PFSK-1 (cell line): ENCODE results near the gene MXD1.

Experiments
- FOXP2 ChIP-seq: optimal IDR thresholded peaks from 2 replicates; pipeline ENCODE3; 2011; ENCODE audit warnings: borderline replicate concordance, control low read depth, inconsistent platforms; ENCODE audit not compliant: insufficient read depth; ENCODE audit errors: extremely low read length, extremely low read depth
- POLR2AphosphoS5 ChIP-seq: IDR thresholded peaks from 2 replicates; pipeline ENCODE4 v1.6.1; 2012; ENCODE audit warnings: low read depth, mild to moderate bottlenecking, control low read depth, low read length, moderate library complexity
- SIN3A ChIP-seq: IDR thresholded peaks from 2 replicates; pipeline ENCODE4 v1.6.1; 2012; ENCODE audit warnings: mild to moderate bottlenecking, low read length, moderate library complexity, borderline replicate concordance; ENCODE audit not compliant: insufficient read depth
- TAF1 ChIP-seq: IDR thresholded peaks from 2 replicates; pipeline ENCODE4 v1.6.1; 2012; ENCODE audit warnings: low read length, control low read depth, borderline replicate concordance; ENCODE audit not compliant: insufficient read depth
- TF ChIP-seq, protein P1 (sequence below), 2 experiments: IDR thresholded peaks; 2 replicates each; pipeline versions ENCODE4 v1.6.1 to v1.8.0; 2011 to 2012; ENCODE audit warnings: low read depth in 2 of 2, low read length in 2 of 2, control low read depth in 1 of 2, inconsistent platforms in 1 of 2, mild to moderate bottlenecking in 1 of 2, moderate library complexity in 1 of 2; ENCODE audit not compliant: insufficient read depth in 1 of 2

DNA sequence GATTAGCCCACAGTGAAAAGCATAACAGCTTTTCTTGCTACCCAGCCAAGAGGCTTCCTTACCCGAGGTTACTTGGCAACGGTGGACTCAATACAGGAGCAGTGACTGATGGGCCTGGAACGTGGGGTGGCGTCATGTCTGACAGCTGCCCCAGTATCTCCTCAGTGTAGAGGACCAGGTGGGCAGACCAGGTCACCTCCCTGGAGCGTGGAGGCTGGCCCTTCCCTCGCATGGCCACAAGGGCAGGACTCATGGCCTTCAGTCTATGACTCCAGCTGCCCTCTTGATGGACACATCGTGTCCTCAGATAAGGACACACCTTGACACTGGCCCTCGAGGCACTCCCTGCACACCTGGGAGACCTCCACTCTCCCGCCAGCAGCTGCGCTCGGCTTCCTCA, 40.1 kb downstream of the MXD1 start:
- TF ChIP-seq, protein P1, sequence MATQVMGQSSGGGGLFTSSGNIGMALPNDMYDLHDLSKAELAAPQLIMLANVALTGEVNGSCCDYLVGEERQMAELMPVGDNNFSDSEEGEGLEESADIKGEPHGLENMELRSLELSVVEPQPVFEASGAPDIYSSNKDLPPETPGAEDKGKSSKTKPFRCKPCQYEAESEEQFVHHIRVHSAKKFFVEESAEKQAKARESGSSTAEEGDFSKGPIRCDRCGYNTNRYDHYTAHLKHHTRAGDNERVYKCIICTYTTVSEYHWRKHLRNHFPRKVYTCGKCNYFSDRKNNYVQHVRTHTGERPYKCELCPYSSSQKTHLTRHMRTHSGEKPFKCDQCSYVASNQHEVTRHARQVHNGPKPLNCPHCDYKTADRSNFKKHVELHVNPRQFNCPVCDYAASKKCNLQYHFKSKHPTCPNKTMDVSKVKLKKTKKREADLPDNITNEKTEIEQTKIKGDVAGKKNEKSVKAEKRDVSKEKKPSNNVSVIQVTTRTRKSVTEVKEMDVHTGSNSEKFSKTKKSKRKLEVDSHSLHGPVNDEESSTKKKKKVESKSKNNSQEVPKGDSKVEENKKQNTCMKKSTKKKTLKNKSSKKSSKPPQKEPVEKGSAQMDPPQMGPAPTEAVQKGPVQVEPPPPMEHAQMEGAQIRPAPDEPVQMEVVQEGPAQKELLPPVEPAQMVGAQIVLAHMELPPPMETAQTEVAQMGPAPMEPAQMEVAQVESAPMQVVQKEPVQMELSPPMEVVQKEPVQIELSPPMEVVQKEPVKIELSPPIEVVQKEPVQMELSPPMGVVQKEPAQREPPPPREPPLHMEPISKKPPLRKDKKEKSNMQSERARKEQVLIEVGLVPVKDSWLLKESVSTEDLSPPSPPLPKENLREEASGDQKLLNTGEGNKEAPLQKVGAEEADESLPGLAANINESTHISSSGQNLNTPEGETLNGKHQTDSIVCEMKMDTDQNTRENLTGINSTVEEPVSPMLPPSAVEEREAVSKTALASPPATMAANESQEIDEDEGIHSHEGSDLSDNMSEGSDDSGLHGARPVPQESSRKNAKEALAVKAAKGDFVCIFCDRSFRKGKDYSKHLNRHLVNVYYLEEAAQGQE (IDR thresholded peaks at IDR 0.05; ENCODE audit: insufficient read depth in 1 of 2, low read depth in 2 of 2, low read length in 2 of 2), result no peak
- no peak for TF ChIP-seq POLR2AphosphoS5
- no peak for TF ChIP-seq TAF1
- TF ChIP-seq SIN3A, result no peak
- TF ChIP-seq FOXP2, result no peak
